PC-3 (cell line): Measurements from ENCODE around the gene CES3.

ENCODE experiments used
- EZH2 ChIP-seq: fragments of 300-600 bp; sonication (generic); IDR thresholded peaks from one replicate; pipeline ENCODE4 v1.6.1; 2017; ENCODE audit warnings: antibody characterized with exemption, mild to moderate bottlenecking, low read length; ENCODE audit not compliant: unreplicated experiment
- EZH2phosphoT487 ChIP-seq: fragments of 300-600 bp; sonication (generic); IDR thresholded peaks from 2 replicates; pipeline ENCODE4 v1.6.1; 2018; ENCODE audit warnings: mild to moderate bottlenecking, antibody characterized with exemption, low read length, borderline replicate concordance
- TF ChIP-seq, protein P1 (sequence below): fragments of 300-600 bp; sonication (generic); conservative IDR thresholded peaks from 2 replicates; pipeline ENCODE4 v1.5.1; 2017; ENCODE audit warnings: antibody characterized with exemption, low read depth, mild to moderate bottlenecking, low read length

DNA sequence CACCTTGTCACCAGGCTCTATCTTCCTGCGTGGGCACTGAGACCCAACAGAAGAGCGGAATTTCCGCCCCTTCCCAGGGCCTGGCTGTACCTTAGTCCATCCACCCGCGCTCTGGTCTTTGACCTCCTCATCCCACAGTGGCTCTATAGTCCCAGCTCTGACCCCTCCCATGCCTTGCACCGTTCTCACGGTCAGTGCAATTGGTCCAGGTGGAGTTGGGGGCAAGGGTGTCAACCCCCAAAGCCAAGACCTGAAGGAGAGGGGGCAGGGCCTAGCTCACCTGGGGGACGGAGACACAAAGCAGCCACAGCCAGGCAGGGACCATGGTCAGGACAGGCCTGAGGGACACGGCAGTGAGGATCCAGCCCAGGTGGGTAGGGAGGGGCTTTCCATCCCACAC lies 43.3 kb upstream of the CES3 start:
- TF ChIP-seq, protein P1, sequence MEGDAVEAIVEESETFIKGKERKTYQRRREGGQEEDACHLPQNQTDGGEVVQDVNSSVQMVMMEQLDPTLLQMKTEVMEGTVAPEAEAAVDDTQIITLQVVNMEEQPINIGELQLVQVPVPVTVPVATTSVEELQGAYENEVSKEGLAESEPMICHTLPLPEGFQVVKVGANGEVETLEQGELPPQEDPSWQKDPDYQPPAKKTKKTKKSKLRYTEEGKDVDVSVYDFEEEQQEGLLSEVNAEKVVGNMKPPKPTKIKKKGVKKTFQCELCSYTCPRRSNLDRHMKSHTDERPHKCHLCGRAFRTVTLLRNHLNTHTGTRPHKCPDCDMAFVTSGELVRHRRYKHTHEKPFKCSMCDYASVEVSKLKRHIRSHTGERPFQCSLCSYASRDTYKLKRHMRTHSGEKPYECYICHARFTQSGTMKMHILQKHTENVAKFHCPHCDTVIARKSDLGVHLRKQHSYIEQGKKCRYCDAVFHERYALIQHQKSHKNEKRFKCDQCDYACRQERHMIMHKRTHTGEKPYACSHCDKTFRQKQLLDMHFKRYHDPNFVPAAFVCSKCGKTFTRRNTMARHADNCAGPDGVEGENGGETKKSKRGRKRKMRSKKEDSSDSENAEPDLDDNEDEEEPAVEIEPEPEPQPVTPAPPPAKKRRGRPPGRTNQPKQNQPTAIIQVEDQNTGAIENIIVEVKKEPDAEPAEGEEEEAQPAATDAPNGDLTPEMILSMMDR, result no peak
- TF ChIP-seq EZH2 (no peak), EZH2phosphoT487 (no peak)
